ENCODE results near the gene MSRB1.
A peak's percentile ranks its signal among the peaks of the same experiment; 100 is the strongest.

The MSRB1 gene, protein sequence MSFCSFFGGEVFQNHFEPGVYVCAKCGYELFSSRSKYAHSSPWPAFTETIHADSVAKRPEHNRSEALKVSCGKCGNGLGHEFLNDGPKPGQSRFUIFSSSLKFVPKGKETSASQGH

DNA sequence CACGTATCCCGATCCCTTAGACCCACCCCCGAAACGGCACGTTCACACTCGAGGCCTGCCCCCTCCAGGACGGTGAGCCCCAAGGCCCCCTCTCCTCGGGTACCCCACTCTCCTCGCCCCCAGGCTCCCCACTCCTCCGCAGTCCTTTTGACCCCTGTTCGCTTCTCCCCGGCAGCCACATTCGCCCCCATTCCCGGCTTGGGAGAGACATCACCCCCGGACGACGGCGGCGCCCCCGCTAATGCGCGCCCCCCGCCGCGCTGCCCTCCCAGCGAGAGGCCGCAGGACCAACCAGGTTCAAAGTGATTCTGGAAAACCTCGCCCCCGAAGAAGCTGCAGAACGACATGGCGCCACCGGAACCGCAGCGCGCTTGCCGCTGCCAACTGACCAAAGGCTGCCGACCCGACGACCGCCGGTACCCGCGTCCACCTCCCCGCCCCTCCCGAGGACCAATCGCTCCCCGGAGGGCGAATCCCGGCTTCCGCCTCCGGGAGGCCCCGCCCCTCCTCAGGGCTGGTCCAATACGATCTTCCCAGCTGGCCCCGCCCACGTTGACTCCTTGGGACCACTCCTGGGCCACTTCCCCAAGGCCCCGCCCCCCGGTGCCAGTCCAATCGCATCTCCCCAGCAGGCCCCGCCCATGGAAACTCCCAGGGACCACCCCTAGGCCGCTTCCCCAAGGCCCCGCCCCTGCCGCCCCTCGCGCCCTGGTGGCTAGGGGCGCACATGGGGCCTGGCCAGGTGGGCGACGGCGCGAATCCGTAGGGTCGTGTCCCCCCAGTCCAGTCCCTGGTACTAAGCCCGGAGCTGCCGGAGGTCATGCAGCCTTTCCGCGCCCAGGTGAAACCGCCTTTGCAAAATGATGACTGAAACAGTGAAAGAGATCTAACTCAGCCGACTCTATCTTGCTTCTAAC lies at the start of gene MSRB1:
TSS of gene MSRB1 (minus strand) at position 390 of the 917 bp plus-strand sequence. CDS start at position 347, 43 bp downstream.
- peak; percentile 90 to 97 (median 97) for DNase-seq (ENCODE audit: low read depth in 2 of 3, low spot score in 2 of 3)

DNA sequence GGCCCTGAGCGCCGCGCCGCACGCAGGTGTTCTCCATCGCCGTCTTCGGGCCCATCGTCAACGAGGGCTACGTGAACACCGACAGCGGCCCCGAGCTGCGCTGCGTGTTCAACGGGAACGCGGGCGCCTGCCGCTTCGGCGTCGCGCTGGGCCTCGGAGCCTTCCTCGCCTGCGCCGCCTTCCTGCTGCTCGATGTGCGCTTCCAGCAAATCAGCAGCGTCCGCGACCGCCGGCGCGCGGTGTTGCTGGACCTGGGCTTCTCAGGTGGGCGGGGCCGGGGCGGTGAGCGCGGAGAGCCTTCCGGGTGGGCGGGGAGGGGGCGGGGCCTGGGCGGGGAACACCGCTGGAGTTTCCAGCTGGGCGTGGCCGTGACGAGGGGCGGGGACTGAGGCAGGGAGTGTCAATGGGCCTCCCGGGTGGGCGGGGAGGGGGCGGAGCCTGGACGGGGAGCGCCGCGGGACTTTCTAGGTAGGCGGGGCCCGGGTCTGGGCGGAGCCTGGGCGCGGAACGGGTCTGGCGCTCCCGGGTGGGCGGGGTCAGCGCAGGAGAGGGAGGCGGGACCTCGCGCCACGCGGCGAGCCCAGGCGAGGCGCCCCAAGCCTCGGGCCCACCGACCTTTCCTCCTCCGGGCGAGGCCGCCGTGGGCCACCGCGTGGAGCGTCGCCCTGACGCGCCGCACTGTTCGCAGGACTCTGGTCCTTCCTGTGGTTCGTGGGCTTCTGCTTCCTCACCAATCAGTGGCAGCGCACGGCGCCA lies 49.1 kb upstream of the MSRB1 start:
- DNase-seq (ENCODE audit: low read depth in 2 of 3, low spot score in 2 of 3) = peak; percentile 92 to 98 (median 93)

DNA sequence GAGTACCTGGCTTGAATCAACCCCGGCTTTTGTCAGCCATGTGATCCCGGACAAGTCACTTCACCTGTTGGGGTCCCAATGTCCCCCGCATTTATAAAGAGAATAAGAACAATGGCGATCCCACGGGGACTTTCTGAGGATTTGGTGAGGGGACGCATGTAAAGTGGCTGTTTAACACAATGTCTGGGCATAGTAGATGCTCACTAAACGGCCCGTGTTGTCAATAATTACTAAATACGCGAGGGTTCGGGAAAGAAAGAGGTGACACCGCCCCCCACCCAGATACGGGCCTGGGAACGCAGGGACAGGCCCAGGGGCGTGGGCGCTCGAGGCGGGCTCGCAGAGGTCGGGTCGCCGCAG lies 48.6 kb upstream of the MSRB1 start:
- no peak for DNase-seq (ENCODE audit: low read depth in 2 of 3, low spot score in 2 of 3)

DNA sequence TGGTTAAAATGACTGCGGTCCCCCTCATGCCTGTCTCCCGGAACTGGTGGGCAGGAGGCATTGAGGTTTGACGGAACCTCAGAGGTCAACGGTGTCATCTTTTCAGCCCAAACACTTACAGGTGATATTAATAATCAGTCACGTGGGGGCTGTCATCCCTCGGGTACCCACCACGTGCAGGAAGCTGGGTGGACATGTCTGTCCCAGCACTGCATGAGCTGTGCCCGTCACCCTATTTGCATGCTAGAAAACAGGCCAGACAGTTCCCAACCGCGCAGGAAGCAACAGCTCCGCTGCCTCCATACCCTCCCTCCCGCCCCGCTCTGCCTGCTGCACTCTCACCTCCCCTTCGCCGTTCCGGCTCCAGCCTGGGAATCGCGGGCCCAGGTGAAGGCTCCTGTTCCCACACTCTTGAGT lies 48.1 kb upstream of the MSRB1 start:
- peak in 1 of 3 experiments; percentile 38 for DNase-seq (ENCODE audit: low read depth in 2 of 3, low spot score in 2 of 3)

DNA sequence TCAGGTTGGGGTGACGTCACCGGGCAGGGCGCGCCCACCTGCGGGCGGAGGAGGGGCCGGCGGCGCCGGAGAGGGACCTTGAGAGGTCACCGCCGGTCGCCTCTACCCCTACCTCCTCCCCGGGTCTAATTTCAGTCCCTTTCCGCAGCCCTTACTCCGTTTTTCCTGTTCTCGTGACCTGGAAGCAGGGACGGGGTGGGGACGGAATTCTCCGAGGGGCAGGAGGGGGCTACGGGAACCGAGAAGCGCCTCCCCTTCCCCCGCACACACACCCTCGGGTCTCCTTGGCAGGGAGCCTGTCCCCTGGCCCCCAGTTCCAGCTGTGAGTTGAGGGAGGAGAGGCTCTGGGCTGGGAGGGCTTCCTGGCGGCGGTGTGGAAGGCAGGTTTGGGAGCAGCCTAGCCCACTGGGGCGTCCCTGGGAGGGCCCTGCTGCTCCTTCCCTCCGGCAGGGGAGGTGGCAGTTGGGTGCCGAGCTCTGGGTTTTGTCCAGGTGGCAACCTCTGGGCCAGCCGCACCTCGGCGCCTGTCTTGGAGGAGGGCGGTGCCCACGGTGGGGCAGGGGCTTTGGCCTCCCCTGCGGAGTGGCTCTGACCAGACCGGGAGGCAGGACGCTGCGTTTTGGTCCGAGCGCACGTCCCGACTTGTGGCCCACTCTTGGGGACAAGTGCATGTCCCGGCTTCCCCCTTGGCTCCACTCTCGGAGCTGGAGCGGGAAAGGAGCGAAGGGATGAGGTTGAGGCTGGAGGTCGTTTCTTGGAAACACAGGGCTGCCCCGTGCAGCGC lies 47.5 kb upstream of the MSRB1 start:
- DNase-seq (ENCODE audit: low read depth in 2 of 3, low spot score in 2 of 3) = no peak

DNA sequence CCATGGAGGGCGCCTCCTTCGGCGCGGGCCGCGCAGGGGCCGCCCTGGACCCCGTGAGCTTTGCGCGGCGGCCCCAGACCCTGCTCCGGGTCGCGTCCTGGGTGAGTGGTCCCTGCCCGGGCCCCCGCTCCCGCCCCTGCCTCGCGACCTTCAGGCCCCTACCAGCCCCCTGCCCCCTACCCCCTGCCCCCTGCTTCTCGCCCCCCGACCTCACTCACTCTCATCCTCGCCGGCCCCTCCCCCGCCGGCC lies 47.0 kb upstream of the MSRB1 start:
- no peak for DNase-seq (ENCODE audit: low read depth in 2 of 3, low spot score in 2 of 3)

DNA sequence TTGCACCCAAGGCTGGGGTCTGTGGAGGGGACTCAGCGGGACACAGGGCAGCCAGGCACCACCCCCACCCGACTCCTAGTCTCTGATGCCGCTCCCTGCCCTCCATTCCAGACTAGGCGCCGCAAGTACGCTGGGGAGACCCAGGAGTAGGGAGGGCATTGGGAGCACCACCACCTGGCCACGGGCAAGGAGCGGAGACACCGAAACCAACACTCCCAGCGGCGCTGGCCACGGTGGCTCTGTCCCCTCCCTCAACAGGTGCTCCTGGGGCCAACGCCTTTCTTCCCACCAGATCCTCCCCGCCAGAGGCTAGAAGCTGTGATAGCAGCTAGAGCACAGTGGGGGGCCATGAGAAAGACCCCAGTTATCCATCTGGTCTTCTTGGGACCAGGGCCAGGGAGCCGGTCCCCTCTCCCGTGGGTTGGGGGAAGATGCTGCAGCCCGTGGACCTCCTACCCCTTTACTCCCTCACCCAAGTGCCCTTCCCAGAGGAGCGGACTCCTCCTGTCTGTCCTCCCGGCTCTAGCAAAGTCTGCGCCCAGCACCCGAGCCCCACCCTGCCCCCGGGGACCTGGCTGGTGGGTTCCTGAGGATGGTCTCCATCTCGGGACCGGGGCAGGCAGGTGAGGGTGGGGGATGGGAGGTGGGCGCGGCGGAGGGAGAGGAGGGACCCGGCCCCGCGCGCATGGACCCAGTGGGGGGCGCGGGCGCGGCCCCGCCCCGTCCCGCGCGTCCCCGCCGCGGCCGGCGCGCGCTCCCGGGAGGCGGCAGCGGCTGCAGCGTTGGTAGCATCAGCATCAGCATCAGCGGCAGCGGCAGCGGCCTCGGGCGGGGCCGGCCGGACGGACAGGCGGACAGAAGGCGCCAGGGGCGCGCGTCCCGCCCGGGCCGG lies 46.5 kb upstream of the MSRB1 start, which contains the start of gene SYNGR3:
TSS of gene SYNGR3 (plus strand) at position 762 of the 892 bp plus-strand sequence. CDS start 133 bp downstream, outside the sequence.
- DNase-seq (ENCODE audit: low read depth in 2 of 3, low spot score in 2 of 3) = no peak

DNA sequence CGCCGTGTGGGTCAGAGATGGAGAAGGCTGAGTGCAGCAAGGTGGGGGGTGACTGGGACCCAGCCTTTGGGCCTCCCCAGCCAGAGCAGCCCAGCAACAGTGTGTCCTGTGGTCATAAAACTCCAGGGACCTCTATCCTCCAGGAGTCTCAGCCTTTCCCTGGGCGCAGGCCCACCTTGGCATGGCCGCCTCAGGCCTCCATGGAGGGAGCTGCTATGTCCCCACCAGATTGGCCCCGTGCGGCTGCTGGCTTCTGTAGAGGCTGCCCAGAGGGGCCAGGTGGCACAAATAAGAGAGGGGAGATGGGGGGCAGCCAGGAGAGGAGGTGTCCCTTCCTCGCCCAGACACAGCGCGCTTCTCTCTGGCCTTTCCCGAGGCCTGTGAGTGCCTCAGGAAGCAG lies 44.2 kb upstream of the MSRB1 start:
- DNase-seq (ENCODE audit: low read depth in 2 of 3, low spot score in 2 of 3) = no peak

DNA sequence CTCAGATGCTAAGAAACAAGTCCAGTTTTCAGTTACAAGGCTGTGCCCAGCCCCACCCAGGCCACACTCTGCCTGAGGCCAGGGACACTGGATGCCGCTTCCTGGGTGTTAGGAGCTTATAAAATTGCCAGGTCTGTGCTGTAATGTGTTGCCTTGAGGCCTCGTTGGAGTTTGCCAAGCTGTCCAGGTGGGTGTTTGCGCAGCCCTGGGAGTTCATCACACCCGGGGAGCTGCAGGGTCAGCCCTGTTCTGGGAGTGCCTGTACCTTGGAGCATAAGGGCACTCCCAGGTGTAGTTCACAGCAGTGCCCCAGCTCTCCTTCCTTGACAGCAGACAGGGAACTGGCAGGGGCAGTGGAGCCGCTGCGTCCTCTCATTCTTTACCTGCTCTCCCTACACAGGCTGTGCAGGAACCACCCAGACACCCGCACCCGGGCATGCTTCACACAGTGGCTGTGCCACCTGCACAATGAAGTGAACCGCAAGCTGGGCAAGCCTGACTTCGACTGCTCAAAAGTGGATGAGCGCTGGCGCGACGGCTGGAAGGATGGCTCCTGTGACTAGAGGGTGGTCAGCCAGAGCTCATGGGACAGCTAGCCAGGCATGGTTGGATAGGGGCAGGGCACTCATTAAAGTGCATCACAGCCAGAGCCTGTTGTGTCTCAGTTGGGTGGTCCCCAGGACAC lies 42.6 kb upstream of the MSRB1 start:
- no peak for DNase-seq (ENCODE audit: low read depth in 2 of 3, low spot score in 2 of 3)

DNA sequence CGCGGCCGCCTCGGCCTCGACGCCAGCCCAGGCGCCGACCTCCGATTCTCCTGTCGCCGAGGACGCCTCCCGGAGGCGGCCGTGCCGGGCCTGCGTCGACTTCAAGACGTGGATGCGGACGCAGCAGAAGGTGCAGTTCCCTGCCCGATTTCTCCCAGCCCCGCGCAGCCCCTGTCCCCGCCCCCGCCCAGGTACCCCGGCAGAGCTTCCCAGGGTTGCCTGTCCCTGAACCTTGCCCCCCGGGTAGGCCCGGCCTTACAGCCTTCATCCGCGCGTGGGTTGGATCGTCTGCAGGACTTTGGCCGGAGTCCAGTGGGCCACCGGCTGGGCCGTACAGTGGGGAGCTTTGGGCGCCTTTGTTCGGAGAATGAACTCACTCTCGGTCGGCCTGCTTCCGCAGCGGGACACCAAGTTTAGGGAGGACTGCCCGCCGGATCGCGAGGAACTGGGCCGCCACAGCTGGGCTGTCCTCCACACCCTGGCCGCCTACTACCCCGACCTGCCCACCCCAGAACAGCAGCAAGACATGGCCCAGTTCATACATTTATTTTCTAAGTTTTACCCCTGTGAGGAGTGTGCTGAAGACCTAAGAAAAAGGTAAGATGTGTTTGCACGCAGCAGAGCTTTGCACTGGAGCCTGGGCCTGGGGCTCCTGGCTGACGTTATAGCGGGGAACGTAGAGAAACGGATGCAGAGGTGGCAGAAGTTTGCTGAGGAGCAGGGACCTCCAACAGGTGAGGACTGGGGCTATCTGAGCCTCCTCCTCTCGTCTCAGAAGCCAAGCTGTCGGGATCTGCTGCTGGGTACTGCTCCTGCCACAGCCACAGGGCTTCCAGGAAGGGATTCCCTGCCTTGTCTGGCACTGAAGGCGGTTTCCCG lies 41.6 kb upstream of the MSRB1 start:
- DNase-seq (ENCODE audit: low read depth in 2 of 3, low spot score in 2 of 3) = no peak

DNA sequence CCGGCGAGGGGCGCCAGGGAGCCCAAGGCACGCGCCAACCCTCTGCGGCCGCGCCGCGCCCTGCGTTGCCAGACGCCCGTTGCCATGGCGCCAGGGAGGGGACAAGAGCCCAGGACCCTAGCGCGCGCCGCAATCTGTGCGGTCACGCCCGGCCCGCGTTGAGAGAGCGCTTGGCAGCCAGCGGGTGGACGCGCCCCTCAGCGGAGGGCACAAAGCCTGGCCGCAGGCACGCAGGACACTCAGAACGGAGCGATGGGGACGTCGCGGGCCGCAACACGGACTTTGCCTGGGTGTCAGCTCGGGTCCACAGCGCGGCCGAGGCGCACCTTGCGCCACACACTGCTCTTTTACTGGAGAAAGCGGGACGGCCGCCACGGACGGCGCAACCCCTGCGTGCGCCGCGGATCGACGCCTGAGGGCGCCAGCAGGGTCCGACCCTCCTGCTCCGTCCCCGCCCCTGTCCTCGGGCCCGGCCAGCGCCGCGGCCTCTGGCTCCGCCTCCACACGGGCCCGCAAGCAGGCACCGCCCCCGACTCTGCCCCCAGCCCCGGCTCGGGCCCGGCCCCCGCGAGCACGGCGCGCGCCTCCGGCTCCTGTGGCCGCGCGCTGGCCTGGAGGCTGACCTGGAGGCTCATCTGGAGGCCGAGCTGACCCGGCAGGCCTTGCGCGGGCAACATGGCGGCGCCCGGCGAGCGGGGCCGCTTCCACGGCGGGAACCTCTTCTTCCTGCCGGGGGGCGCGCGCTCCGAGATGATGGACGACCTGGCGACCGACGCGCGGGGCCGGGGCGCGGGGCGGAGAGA lies 40.7 kb upstream of the MSRB1 start, which contains the start of gene GFER:
TSS of gene GFER (plus strand) at position 650 of the 803 bp plus-strand sequence. CDS start at position 676, 26 bp downstream.
- peak in 1 of 3 experiments; percentile 72 for DNase-seq (ENCODE audit: low read depth in 2 of 3, low spot score in 2 of 3)

DNA sequence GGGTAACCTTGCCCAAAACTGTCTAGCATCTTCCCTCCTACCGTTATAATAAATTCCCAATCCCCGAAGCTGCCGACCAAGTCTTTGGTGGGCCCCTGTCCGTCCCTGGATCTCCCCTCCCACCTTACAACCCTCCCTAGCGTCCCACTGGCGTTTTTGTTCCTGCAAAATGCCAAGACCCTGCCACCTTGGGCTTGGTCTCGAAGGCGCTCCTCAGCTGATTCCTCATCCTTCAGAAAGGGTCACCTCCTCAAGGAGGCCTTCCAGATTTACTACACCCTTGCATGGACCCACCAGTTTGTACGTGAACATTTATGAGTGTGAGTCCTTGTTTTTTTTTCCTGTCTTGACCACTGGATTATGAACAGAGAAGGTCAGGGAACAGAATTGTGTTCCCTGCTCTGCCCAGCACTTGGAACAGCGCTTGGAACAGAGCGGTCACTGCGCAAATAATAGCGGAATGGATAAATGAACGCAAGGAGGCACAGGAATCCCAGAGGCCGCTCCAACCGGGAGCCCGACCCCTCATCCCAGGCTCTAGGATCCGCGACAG lies 40.1 kb upstream of the MSRB1 start:
- no peak for DNase-seq (ENCODE audit: low read depth in 2 of 3, low spot score in 2 of 3)

DNA sequence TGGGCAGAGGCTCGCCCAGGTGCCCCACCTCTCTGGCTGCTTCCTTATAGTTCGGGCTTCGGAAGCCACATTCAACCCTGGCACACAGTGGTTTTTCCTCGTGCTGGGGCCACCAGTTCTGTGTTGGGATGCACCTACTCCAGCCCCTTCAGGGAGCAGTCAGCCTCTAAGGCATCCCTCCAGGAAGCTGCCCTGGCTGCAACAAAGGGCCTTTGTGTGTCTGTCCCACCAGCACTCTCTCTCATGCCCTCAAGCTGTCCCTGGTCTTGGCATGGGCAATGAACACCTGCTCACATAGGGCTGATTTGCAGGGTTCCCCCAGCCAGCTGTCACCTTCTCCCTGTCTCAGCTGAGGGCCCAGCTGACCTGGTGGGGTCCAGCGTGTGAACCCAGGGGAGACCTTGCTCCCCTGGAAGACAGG lies 39.0 kb upstream of the MSRB1 start:
- no peak for DNase-seq (ENCODE audit: low read depth in 2 of 3, low spot score in 2 of 3)

DNA sequence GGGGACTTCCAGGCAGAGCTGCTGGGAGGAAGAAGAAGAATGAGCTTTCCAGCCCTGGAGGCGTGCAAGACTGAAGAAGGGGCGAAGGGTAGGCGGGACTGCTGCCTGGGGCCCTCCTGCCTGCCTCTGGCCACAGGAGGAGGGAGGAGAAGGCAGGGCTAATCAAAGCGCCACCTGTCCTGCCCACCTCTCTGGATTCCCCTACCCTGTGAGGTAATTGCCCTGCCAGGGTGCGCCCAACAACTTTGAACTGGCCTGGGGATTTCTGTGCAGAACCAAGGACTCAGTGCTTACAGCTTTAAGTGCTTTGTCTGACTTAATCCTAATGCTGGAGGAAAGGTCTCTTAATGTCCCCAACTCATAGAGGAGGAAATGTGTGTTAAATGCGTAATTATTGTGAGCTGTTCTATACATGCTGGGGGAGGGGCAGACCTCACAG lies 38.4 kb upstream of the MSRB1 start, which contains the start of gene NOXO1:
TSS of gene NOXO1 (minus strand) at position 72 of the 439 bp plus-strand sequence. CDS start 290 bp downstream, outside the sequence.
- no peak for DNase-seq (ENCODE audit: low read depth in 2 of 3, low spot score in 2 of 3)

DNA sequence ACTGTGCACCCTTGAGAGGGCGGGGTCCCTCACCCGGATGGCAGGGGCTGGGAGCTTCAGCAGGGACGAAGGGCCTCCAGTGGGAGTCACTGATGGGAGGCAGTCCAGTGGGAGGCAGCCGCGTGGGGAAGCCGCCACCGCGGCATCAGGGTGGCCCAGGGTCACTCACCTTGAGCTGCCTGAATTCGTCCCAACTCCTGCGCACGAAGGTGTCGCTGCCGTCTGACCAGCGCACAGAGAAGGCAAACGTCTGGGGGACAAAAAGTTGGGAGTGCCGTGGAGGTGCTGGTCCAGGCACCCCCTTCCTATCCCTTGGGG lies 37.7 kb upstream of the MSRB1 start:
- no peak for DNase-seq (ENCODE audit: low read depth in 2 of 3, low spot score in 2 of 3)

DNA sequence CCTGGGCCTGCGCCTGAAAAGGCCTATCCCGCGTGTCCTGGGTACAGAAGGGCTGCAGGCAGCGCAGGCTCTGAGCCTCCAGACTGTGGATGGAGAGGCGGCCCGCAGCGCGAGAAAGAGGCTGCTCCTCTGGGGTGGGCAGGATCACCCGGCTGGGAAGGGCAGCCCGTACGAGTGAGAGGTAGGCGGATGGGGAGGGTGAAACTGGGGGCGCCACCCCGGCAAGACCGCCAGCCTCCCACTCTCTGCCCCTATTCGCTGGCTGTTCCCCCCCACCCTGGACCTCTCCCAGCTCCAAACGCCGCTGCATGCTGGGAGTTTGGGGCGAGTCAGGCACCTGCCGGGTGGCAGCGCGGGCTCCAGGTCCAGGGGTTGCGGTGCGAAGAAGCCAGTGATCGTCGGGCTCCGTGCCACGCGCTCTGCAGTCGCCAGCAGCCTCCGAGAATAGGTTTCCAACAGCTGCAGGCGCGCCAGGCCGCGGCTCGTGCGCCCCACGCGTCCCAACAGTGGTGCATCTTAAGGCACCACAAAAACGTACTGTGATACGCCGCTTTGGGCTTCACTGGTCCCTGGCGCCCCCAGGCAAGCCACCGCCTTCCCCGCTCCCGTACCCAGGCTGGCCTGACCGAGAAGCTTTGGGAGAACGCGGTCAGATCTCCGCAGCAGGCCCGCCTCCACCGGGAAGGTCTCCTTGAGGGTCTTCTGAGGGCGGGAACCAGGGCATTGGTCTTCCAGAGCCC lies 37.2 kb upstream of the MSRB1 start:
- no peak for DNase-seq (ENCODE audit: low read depth in 2 of 3, low spot score in 2 of 3)
